Endodermal cell (in vitro differentiated cells): ENCODE results near the gene RHBDF2. TPM values are rescaled to one million over a fixed set of nuclear protein-coding genes. Genes with fewer than 3 reads are reported as not detected.

ENCODE experiments used
- DNase-seq: peaks from one replicate; pipeline ENCODE4 v3.0.0-alpha.2; 2017
- H3K27ac ChIP-seq: 2 replicates; pipeline ENCODE4 v1.5.1; 2013; ENCODE audit warnings: mild to moderate bottlenecking, low read depth, low read length, moderate library complexity
- H3K27me3 ChIP-seq: 2 replicates; pipeline ENCODE4 v1.6.1; 2013; ENCODE audit warnings: mild to moderate bottlenecking, low read length, moderate library complexity; ENCODE audit not compliant: insufficient read depth, control insufficient read depth, poor library complexity, severe bottlenecking
- H3K36me3 ChIP-seq: 2 replicates; pipeline ENCODE4 v1.7.0; 2013; ENCODE audit warnings: mild to moderate bottlenecking, low read length, moderate library complexity; ENCODE audit not compliant: control insufficient read depth, insufficient read depth
- H3K4me1 ChIP-seq: one replicate; pipeline ENCODE4 v1.7.0; 2013; ENCODE audit warnings: low read length; ENCODE audit not compliant: control insufficient read depth, insufficient read depth
- H3K4me3 ChIP-seq: 2 replicates; pipeline ENCODE4 v1.5.1; 2013; ENCODE audit warnings: mild to moderate bottlenecking, low read length, moderate library complexity
- H3K9ac ChIP-seq: 2 replicates; pipeline ENCODE4 v1.6.1; 2013; ENCODE audit warnings: mild to moderate bottlenecking, low read length, moderate library complexity; ENCODE audit not compliant: poor library complexity, severe bottlenecking; ENCODE audit errors: extremely low read depth
- H3K9me3 ChIP-seq: 2 replicates; pipeline ENCODE4 v1.6.1; 2013; ENCODE audit warnings: mild to moderate bottlenecking, low read length, moderate library complexity; ENCODE audit not compliant: control insufficient read depth
- H3K27ac Mint-ChIP-seq: 2 replicates; pipeline ENCODE4 v1.8.0; 2020; ENCODE audit warnings: mixed read lengths
- H3K27me3 Mint-ChIP-seq: 2 replicates; pipeline ENCODE4 v1.8.0; 2021; ENCODE audit warnings: mild to moderate bottlenecking, mixed read lengths; ENCODE audit not compliant: insufficient read depth
- H3K36me3 Mint-ChIP-seq: 2 replicates; pipeline ENCODE4 v1.8.0; 2020; ENCODE audit warnings: low read depth, mixed read lengths
- H3K4me1 Mint-ChIP-seq: 2 replicates; pipeline ENCODE4 v1.8.0; 2020; ENCODE audit warnings: mixed read lengths
- H3K4me3 Mint-ChIP-seq: 2 replicates; pipeline ENCODE4 v1.8.0; 2020; ENCODE audit warnings: mild to moderate bottlenecking, moderate library complexity, mixed read lengths
- H3K9me3 Mint-ChIP-seq: 2 replicates; pipeline ENCODE4 v1.8.0; 2020; ENCODE audit warnings: mild to moderate bottlenecking, mixed read lengths
- CTCF ChIP-seq: fragments of 200-600 bp; sonication (generic); conservative IDR thresholded peaks from 2 replicates; pipeline ENCODE4 v1.5.0; 2021; ENCODE audit warnings: antibody characterized with exemption, mild to moderate bottlenecking
- WGBS, 2 experiments: methylation state at CpG; one replicate each; pipeline versions ENCODE4 v1.1.5 to v1.1.7; 2013; ENCODE audit warnings: missing lambda C conversion rate in 2 of 2, mixed read lengths in 1 of 2; ENCODE audit not compliant: insufficient coverage in 1 of 2, insufficient read length in 1 of 2; 5-methylcytosine and 5-hydroxymethylcytosine counted together
- total RNA-seq, 2 donors: library from RNA; stranded (reverse); fragmentation: NEBNext Ultra II Directional in 1 of 2; extraction: Animal tissue kit (Norgen Biotek cat#: 25700) in 1 of 2; gene quantifications; 2 replicates in 1 of 2; 3 replicates in 1 of 2; pipeline ENCODE4 v1.2.1, GENCODE V29; 2021

The RHBDF2 gene
- total RNA-seq, 2 donors from 2014 or later = 28.5 to 31.1 TPM

- peaks cover 27% of the 10 kb centered on the region for H3K4me1 Mint-ChIP-seq
- TF ChIP-seq CTCF = peak; percentile 63
- Histone ChIP-seq H3K4me3 (peak within 1 kb of the TSS; percentile 57), H3K9me3 (no peaks in the 10 kb centered on the region), H3K27me3 (peaks cover 42% of the 10 kb centered on the region), H3K4me1 (peaks cover 30% of the 10 kb centered on the region), H3K9ac (no peak within 1 kb of the TSS), H3K27ac (no peak within 1 kb of the TSS), H3K36me3 (no peaks in the 10 kb centered on the region)
- no peaks in the 10 kb centered on the region for H3K36me3 Mint-ChIP-seq
- H3K27me3 Mint-ChIP-seq = peaks cover 38% of the 10 kb centered on the region
- H3K4me3 Mint-ChIP-seq = peak within 1 kb of the TSS; percentile 55
- peak within 1 kb of the TSS; percentile 74 for H3K27ac Mint-ChIP-seq
- H3K9me3 Mint-ChIP-seq = no peaks in the 10 kb centered on the region
- peak; percentile 75 for DNase-seq
- 81 to 85% methylated on average over 6 to 22 of the region's 22 CpGs for WGBS, 2 experiments
Observed at GRCh38 chr17:76539631-76540271, 38.5 kb upstream of the RHBDF2 start, which contains the start of gene PRCD. TSS of gene PRCD (plus strand) at chr17:76540044. CDS start at chr17:76540142, 98 bp downstream.

GRCh38 chr17:76538941-76539570 is 37.8 kb upstream of the RHBDF2 start:
- H3K9ac ChIP-seq = no peak overlapping the region
- H3K4me3 ChIP-seq = no peak overlapping the region
- no peaks in the 10 kb centered on the region for H3K36me3 ChIP-seq
- peak overlapping the region; percentile 51 for H3K4me3 Mint-ChIP-seq
- peaks cover 39% of the 10 kb centered on the region for H3K27me3 Mint-ChIP-seq
- H3K27me3 ChIP-seq = peaks cover 42% of the 10 kb centered on the region
- no peak for DNase-seq
- H3K36me3 Mint-ChIP-seq = no peaks in the 10 kb centered on the region
- peaks cover 20% of the 10 kb centered on the region for H3K4me1 Mint-ChIP-seq
- H3K9me3 ChIP-seq = no peaks in the 10 kb centered on the region
- peaks cover 24% of the 10 kb centered on the region for H3K4me1 ChIP-seq
- no peak for TF ChIP-seq CTCF
- no peaks in the 10 kb centered on the region for H3K9me3 Mint-ChIP-seq
- 93 to 95% methylated on average over 7 to 9 of the region's 9 CpGs for WGBS, 2 experiments
- H3K27ac ChIP-seq = no peak overlapping the region
- H3K27ac Mint-ChIP-seq = no peak overlapping the region

- Histone ChIP-seq H3K4me3 (peak overlapping the region; percentile 56), H3K9ac (no peak overlapping the region), H3K36me3 (no peaks in the 10 kb centered on the region), H3K9me3 (no peaks in the 10 kb centered on the region), H3K4me1 (peaks cover 18% of the 10 kb centered on the region), H3K27ac (no peak overlapping the region), H3K27me3 (peaks cover 42% of the 10 kb centered on the region)
- H3K4me1 Mint-ChIP-seq = peaks cover 16% of the 10 kb centered on the region
- H3K9me3 Mint-ChIP-seq = no peaks in the 10 kb centered on the region
- 24 to 40% methylated on average over 6 to 37 of the region's 37 CpGs for WGBS, 2 experiments
- H3K27ac Mint-ChIP-seq = no peak overlapping the region
- no peaks in the 10 kb centered on the region for H3K36me3 Mint-ChIP-seq
- TF ChIP-seq CTCF = no peak
- H3K27me3 Mint-ChIP-seq = peaks cover 39% of the 10 kb centered on the region
- peak; percentile 85 for DNase-seq
- H3K4me3 Mint-ChIP-seq = peak overlapping the region; percentile 51
Observed at GRCh38 chr17:76538281-76538931, 37.2 kb upstream of the RHBDF2 start.
